ENCODE data around the gene BEND2. TPM values are rescaled to one million over a fixed set of nuclear protein-coding genes. Genes with fewer than 3 reads are reported as not detected.
"Not testable (repeated sequence)": the region's sequence is repeated elsewhere in the genome, so short reads cannot be mapped to it uniquely, and the experiment has no call there.

BEND2 gene
- polyA plus RNA-seq (ENCODE audit: insufficient read length in 3 of 3), result under 1 TPM; 0.07 to 0.09 (median 0.09) TPM
- long read RNA-seq, donor 1, result 0 reads
- long read RNA-seq, donor 2, result 0 reads
- long read RNA-seq, donor 3, result 0 reads
- long read RNA-seq, donor 4, result 0 reads
- long read RNA-seq, donor 5, result 0 reads
- long read RNA-seq, donor 6, result 0 reads
- long read RNA-seq, donor 7, result 0 reads
- long read RNA-seq, donor 8, result 0 reads
- long read RNA-seq, donor 9, result 0 reads
- long read RNA-seq, donor 10, result 0 reads
- long read RNA-seq, donor 11, result 0 reads
- long read RNA-seq, donor 12, result 0 reads
- long read RNA-seq, donor 13, result 0 reads
- long read RNA-seq, donor 14, result 0 reads
- long read RNA-seq, donor 15, result 0 reads
- long read RNA-seq, donor 16, result 0 reads

GRCh38 chrX:18220786-18221185 is at the start of gene BEND2:
Gene BEND2, minus strand, starts transcription at chrX:18220886. Its CDS starts 136 bp downstream, at chrX:18220750.
- DNase-seq (ENCODE audit: extremely low read depth in 1 of 11, low read depth in 9 of 11, low spot score in 4 of 11), result no peak

GRCh38 chrX:18255059-18255458 is 34.4 kb upstream of the BEND2 start:
- no peak for DNase-seq (ENCODE audit: extremely low read depth in 1 of 11, low read depth in 9 of 11, low spot score in 4 of 11)

- no peak for DNase-seq (ENCODE audit: extremely low read depth in 1 of 11, low read depth in 9 of 11, low spot score in 4 of 11)
These were observed 32.1 kb upstream of the BEND2 start for GRCh38 chrX:18252644-18253359.

DNA sequence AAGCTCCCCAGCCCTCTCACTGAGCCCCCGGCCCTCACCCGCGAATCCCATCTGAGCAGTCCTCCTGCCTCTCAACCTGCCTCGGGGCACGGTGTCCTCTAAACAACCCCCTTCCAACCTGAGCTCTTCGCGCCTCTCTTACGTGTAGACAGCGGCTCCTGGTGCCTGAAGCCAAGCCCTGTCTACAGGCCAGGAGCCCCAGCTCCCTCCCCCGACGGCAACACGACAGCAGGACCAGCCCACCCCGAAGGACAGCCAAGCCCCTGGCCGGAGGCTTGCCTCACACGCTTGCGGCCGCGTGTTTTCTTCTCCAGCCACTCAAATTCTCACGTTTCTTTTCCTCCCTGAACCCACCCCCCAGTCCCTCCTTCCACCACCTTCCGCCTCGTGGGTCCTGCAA is 9.0 kb upstream of the BEND2 start:
- not testable (repeated sequence) for DNase-seq (ENCODE audit: extremely low read depth in 1 of 11, low read depth in 9 of 11, low spot score in 4 of 11)

- DNase-seq (ENCODE audit: extremely low read depth in 1 of 11, low read depth in 9 of 11, low spot score in 4 of 11), result no peak
These were observed 7.4 kb upstream of the BEND2 start for GRCh38 chrX:18228069-18228468.

DNA sequence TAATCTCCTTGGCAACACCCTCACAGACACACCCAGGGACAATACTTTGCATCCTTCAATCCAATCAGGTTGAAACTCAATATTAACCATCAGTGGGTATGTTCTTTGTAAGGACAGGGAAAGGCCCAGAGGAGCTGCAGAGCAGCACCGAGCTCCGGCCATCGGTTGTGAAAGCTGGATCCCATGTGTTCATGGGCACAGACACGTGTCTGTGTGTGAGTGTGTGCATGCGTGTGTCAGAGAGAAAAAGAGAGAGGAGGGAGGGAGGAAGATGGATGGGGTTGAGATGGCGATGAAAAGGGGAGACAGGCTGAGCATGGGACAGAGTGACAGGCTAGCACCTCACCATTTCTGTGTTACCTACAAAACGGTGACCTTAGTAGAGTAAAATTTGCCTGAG is 6.8 kb upstream of the BEND2 start:
- DNase-seq (ENCODE audit: extremely low read depth in 1 of 11, low read depth in 9 of 11, low spot score in 4 of 11), result no peak

GRCh38 chrX:18210470-18210869 is 10.2 kb downstream of the BEND2 start:
- DNase-seq (ENCODE audit: extremely low read depth in 1 of 11, low read depth in 9 of 11, low spot score in 4 of 11), result peak in 7 of 11 donors; percentile 0 to 12 (median 4)

- no peak for DNase-seq (ENCODE audit: extremely low read depth in 1 of 11, low read depth in 9 of 11, low spot score in 4 of 11)
These were observed 14.0 kb downstream of the BEND2 start for GRCh38 chrX:18206657-18207056.

DNA sequence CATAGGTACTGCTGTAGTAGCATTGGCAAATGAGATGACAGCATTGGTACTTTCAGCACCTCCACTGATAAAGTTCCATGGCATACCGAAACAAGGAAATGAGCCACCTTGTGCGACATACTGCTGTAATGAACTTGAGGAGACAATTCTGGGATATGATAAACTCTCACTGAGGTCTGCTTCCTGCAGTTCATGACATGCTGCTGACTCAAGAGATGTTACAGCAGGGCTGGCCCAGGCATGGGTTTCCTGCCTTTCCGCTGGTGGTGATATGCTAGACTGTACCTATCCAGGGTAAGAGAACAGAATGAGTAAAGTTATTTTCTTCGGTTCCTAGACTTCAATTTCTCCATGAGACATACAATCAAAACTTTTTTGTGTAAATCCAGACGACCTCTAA is 17.1 kb downstream of the BEND2 start:
- no peak for DNase-seq (ENCODE audit: extremely low read depth in 1 of 11, low read depth in 9 of 11, low spot score in 4 of 11)

- no peak for DNase-seq (ENCODE audit: extremely low read depth in 1 of 11, low read depth in 9 of 11, low spot score in 4 of 11)
These were observed 26.0 kb downstream of the BEND2 start for GRCh38 chrX:18194688-18195087.

GRCh38 chrX:18179446-18179845 is 41.2 kb downstream of the BEND2 start:
- no peak for DNase-seq (ENCODE audit: extremely low read depth in 1 of 11, low read depth in 9 of 11, low spot score in 4 of 11)

DNA sequence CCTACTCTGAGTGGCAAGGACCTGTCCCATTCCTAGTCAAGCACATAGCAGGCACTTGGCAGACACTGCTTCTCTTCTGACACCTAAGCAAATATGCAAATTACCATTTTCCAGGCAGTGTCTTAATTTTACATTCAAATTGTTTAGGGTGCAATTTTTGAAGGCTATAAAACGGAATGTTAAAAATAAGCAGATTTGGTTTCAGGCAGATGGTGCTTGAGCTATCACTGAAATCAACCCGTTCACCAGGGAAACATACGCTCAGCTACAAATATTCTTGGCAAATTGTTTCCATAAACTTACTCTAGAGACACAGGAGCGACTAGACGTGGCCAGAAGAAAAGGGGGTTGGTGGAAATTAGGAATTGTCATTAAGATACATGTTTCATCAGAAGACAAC is 45.7 kb downstream of the BEND2 start:
- no peak for DNase-seq (ENCODE audit: extremely low read depth in 1 of 11, low read depth in 9 of 11, low spot score in 4 of 11)

- DNase-seq (ENCODE audit: extremely low read depth in 1 of 11, low read depth in 9 of 11, low spot score in 4 of 11), result no peak
These were observed 46.5 kb downstream of the BEND2 start for GRCh38 chrX:18174209-18174608.

- DNase-seq (ENCODE audit: extremely low read depth in 1 of 11, low read depth in 9 of 11, low spot score in 4 of 11), result no peak
These were observed 47.0 kb downstream of the BEND2 start for GRCh38 chrX:18173494-18174180.

- DNase-seq (ENCODE audit: extremely low read depth in 1 of 11, low read depth in 9 of 11, low spot score in 4 of 11), result no peak
These were observed 47.7 kb downstream of the BEND2 start for GRCh38 chrX:18172970-18173369.

DNA sequence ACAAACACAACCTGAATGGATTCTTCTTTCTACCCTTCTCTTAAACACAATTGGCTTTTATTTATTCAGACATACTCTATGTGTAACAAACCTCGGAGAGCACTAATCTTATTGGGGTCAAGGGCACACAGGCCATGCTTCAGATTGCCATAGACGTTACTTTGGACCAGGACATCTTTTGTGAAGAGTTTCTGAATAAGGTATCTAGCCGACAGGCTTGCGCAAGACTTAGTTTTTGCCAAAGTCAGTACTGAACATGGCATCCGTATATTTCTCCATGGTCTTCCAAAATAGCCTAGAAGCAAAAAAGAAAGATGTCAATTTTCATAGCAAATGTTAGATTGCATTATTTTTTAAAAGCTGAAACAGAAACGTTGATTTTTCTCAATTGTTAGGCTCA is 49.8 kb downstream of the BEND2 start:
- no peak for DNase-seq (ENCODE audit: extremely low read depth in 1 of 11, low read depth in 9 of 11, low spot score in 4 of 11)

GRCh38 chrX:18166068-18166467 is 54.6 kb downstream of the BEND2 start:
- DNase-seq (ENCODE audit: extremely low read depth in 1 of 11, low read depth in 9 of 11, low spot score in 4 of 11), result no peak

GRCh38 chrX:18160369-18160768 is 60.3 kb downstream of the BEND2 start:
- DNase-seq (ENCODE audit: extremely low read depth in 1 of 11, low read depth in 9 of 11, low spot score in 4 of 11), result no peak

- no peak for DNase-seq (ENCODE audit: extremely low read depth in 1 of 11, low read depth in 9 of 11, low spot score in 4 of 11)
These were observed 61.7 kb downstream of the BEND2 start for GRCh38 chrX:18158963-18159362.

GRCh38 chrX:18151649-18152048 is 69.0 kb downstream of the BEND2 start:
- no peak for DNase-seq (ENCODE audit: extremely low read depth in 1 of 11, low read depth in 9 of 11, low spot score in 4 of 11)
